ENCODE measurements around the gene IL11. TPM values are rescaled to one million over a fixed set of nuclear protein-coding genes. Genes with fewer than 3 reads are reported as not detected.

Gene IL11
- total and polyA plus RNA-seq, 2 experiments from 2014 or later, result 4.4 to 6.6 TPM

- Histone ChIP-seq H3K27me3 (no peaks in the 10 kb centered on the region), H3K27ac (no peak overlapping the region), H4K20me1 (ENCODE audit: insufficient read depth, poor library complexity, severe bottlenecking) (no peaks in the 10 kb centered on the region), H3K4me3 (no peak overlapping the region), H3K4me1 (ENCODE audit: insufficient read depth) (peaks cover 6% of the 10 kb centered on the region), H3K79me2 (no peaks in the 10 kb centered on the region), H2AFZ (no peak overlapping the region), H3K36me3 (replicated peaks; ENCODE audit: insufficient read depth, low read depth) (no peaks in the 10 kb centered on the region), H3K9me3 (ENCODE audit: low read depth) (no peaks in the 10 kb centered on the region), H3K4me2 (no peak overlapping the region), H3K9me2 (replicated peaks; ENCODE audit: insufficient read depth) (no peaks in the 10 kb centered on the region)
- DNase-seq (ENCODE audit: low spot score), result no peak
- no peak for TF ChIP-seq EZH2phosphoT487 (IDR thresholded peaks at IDR 0.05; ENCODE audit: low read depth, severe bottlenecking, unreplicated experiment)
- TF ChIP-seq EZH2 (IDR thresholded peaks at IDR 0.05; ENCODE audit: borderline replicate concordance), result no peak
- no peak for TF ChIP-seq CTCF (IDR thresholded peaks at IDR 0.05; ENCODE audit: poor library complexity)
- whole genome bisulfite sequencing (ENCODE audit: low lambda C conversion rate, missing lambda C conversion rate), result 87% methylated on average over 6 of the region's 6 CpGs
These were observed 45.6 kb downstream of the IL11 start for GRCh38 chr19:55324662-55325061.

DNA sequence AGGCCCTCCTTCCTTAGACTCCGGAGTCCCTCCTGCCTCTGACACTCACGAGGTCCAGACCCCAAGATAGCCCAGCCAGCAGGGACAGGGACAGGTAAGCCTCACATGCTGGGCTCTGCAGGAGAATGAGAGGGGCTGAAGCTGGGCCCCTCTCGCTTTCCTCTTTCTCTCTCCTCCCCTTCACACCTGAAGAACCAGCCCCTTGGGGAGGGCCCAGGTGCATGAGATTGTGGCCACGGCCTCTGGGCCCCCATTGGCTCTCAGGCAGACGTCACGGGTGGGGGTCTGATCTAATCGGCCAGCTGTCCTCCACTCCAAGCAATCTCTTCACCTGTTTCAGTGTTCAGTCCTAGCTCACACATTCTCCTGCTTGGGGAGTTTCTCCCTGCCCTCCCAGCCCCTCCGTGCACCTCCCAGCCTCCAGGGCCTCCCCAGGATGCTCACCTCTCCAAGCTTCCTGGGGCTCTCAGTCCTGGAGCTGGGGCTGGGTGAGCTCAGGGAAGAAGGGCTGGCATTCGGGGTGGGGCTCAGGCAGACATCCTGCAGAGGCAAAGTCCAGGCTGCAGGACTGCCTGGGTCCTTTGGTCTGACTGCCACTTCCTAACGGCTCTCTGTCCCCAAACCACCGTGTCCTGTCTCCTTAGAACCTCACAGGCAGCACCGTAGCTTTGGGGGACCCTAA lies 47.9 kb downstream of the IL11 start:
- Histone ChIP-seq H3K36me3 (replicated peaks; ENCODE audit: insufficient read depth, low read depth) (no peaks in the 10 kb centered on the region), H2AFZ (no peak overlapping the region), H3K27ac (peak overlapping the region; percentile 75), H3K4me2 (peak overlapping the region; percentile 78), H3K4me3 (no peak overlapping the region), H3K79me2 (no peaks in the 10 kb centered on the region), H3K9me2 (replicated peaks; ENCODE audit: insufficient read depth) (no peaks in the 10 kb centered on the region), H3K9me3 (ENCODE audit: low read depth) (no peaks in the 10 kb centered on the region), H3K4me1 (ENCODE audit: insufficient read depth) (peaks cover 6% of the 10 kb centered on the region), H4K20me1 (ENCODE audit: insufficient read depth, poor library complexity, severe bottlenecking) (no peaks in the 10 kb centered on the region), H3K27me3 (no peaks in the 10 kb centered on the region)
- DNase-seq (ENCODE audit: low spot score), result peak; percentile 59
- no peak for TF ChIP-seq EZH2 (IDR thresholded peaks at IDR 0.05; ENCODE audit: borderline replicate concordance)
- 61% methylated on average over 12 of the region's 12 CpGs for WGBS (ENCODE audit: low lambda C conversion rate, missing lambda C conversion rate)

DNA sequence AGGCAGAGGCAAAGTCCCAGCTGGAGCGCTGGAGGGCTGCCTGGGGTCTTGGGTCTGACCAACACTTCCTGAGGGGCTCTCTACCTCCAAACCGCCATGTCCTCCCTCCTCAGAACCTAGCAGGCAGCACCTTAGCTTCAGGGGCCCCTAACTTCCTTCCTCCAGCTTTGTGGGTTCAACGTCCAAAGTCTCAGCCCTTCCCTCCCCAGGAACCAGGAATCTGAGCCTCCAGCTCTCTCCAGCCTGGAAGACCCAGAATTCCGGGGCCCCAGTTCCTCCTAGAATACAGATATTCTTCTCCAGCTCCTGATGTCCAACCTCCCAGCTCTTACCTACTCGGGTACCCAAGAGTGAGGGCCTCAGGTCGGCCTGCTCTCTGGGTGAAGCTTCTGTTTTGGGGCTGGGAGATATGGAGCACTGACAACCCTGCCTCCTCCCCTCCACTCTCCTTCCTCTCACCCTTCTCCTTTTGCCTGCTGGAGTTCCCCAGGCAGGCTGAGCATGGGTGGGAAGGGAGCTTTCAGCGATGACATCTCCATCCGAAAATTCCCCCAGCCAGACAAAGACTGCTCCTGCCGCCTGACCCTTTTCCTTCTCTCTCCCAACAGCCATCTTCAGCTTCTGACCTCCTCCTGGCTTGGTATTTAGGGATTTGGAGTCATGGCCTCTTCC lies 48.7 kb downstream of the IL11 start:
- Histone ChIP-seq H3K4me1 (ENCODE audit: insufficient read depth) (peaks cover 6% of the 10 kb centered on the region), H3K36me3 (replicated peaks; ENCODE audit: insufficient read depth, low read depth) (no peaks in the 10 kb centered on the region), H3K79me2 (no peaks in the 10 kb centered on the region), H3K9me2 (replicated peaks; ENCODE audit: insufficient read depth) (no peaks in the 10 kb centered on the region), H3K27me3 (no peaks in the 10 kb centered on the region), H2AFZ (no peak overlapping the region), H3K4me3 (no peak overlapping the region), H3K27ac (peak overlapping the region; percentile 75), H4K20me1 (ENCODE audit: insufficient read depth, poor library complexity, severe bottlenecking) (no peaks in the 10 kb centered on the region), H3K4me2 (peak overlapping the region; percentile 78), H3K9me3 (ENCODE audit: low read depth) (no peaks in the 10 kb centered on the region)
- peak; percentile 44 for DNase-seq (ENCODE audit: low spot score)
- 82% methylated on average over 9 of the region's 9 CpGs for WGBS (ENCODE audit: low lambda C conversion rate, missing lambda C conversion rate)
- TF ChIP-seq EZH2 (IDR thresholded peaks at IDR 0.05; ENCODE audit: borderline replicate concordance) (no peak), CTCF (IDR thresholded peaks at IDR 0.05; ENCODE audit: poor library complexity) (no peak), EZH2phosphoT487 (IDR thresholded peaks at IDR 0.05; ENCODE audit: low read depth, severe bottlenecking, unreplicated experiment) (no peak)

GRCh38 chr19:55320844-55321419 lies 49.3 kb downstream of the IL11 start:
- Histone ChIP-seq H4K20me1 (ENCODE audit: insufficient read depth, poor library complexity, severe bottlenecking) (no peaks in the 10 kb centered on the region), H3K27ac (peak overlapping the region; percentile 75), H3K9me3 (ENCODE audit: low read depth) (no peaks in the 10 kb centered on the region), H2AFZ (no peak overlapping the region), H3K9me2 (replicated peaks; ENCODE audit: insufficient read depth) (no peaks in the 10 kb centered on the region), H3K36me3 (replicated peaks; ENCODE audit: insufficient read depth, low read depth) (no peaks in the 10 kb centered on the region), H3K4me2 (peak overlapping the region; percentile 78), H3K4me1 (ENCODE audit: insufficient read depth) (peaks cover 6% of the 10 kb centered on the region), H3K27me3 (no peaks in the 10 kb centered on the region), H3K79me2 (no peaks in the 10 kb centered on the region), H3K4me3 (no peak overlapping the region)
- WGBS (ENCODE audit: low lambda C conversion rate, missing lambda C conversion rate), result 71% methylated on average over 8 of the region's 8 CpGs
- DNase-seq (ENCODE audit: low spot score), result no peak
- no peak for TF ChIP-seq CTCF (IDR thresholded peaks at IDR 0.05; ENCODE audit: poor library complexity)
- TF ChIP-seq EZH2 (IDR thresholded peaks at IDR 0.05; ENCODE audit: borderline replicate concordance), result no peak
- no peak for TF ChIP-seq EZH2phosphoT487 (IDR thresholded peaks at IDR 0.05; ENCODE audit: low read depth, severe bottlenecking, unreplicated experiment)

Measured in hepatocyte (in vitro differentiated cells).